HG03159 (cell line): ENCODE data around the gene SPATA21.

Experiments
- ATAC-seq: cut with Tn5 transposase; IDR thresholded peaks from one replicate; pipeline ENCODE4 v1.9.1; 2021; ENCODE audit warnings: mild to moderate bottlenecking, moderate library complexity; ENCODE audit not compliant: unreplicated experiment

SPATA21 gene

GRCh38 chr1:16451841-16452528, 14.8 kb upstream of the SPATA21 start:
- ATAC-seq = no peak

DNA sequence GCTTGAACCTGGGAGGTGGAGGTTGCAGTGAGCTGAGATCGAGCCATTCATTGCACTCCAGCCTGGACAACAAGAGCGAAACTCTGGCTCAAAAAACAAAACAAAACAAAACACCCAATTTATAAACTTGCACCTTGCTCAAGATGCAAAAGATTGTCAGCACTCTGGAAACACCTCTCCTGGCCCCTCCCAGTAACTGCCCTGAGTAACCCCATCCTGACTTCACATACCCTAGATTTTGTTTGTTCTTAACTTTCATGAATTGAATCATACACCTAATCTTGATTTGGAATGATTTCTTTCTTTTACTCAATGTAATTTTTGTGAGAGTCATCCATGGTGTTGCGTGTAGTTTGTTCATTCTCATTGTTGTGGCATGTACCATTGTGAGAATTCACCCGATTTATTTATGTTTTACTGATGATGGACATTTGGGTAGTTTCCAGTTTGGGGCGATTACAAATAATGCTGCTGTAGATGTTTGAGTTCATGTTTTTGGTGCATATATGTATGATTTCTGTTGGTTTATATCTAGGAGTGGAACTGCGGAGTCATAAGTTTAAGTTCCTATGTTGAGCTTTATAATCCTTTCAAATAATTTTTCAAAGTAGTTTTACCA, 13.7 kb upstream of the SPATA21 start:
- ATAC-seq = no peak

DNA sequence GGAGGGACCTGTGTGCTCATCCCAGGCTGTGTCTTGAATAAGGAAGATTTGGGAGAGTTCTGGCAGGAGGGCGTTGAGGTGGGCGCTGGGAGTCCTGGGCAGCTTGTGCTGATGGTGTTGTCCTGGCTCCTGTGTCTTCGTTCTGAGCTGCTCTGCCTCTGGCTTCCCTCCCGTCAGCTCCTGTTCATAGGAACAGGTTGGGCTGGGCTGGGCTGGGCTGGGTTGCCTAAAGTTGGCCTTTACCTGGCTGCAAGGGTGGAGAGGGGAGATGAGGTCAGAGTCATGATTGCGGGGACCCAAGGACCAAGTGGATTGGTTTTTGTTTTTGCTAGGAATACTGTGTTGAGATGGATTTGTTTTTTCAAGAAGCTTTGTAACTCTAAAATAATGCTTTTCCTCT, 12.4 kb upstream of the SPATA21 start:
- ATAC-seq = no peak

GRCh38 chr1:16449065-16449464, 11.8 kb upstream of the SPATA21 start:
- ATAC-seq = no peak

GRCh38 chr1:16447641-16448040, 10.4 kb upstream of the SPATA21 start:
- ATAC-seq = no peak

GRCh38 chr1:16446116-16446515, 8.9 kb upstream of the SPATA21 start:
- ATAC-seq = no peak

- no peak for ATAC-seq
These were observed 7.8 kb upstream of the SPATA21 start for GRCh38 chr1:16445052-16445451.

GRCh38 chr1:16443975-16444770, 6.9 kb upstream of the SPATA21 start:
- ATAC-seq = no peak

DNA sequence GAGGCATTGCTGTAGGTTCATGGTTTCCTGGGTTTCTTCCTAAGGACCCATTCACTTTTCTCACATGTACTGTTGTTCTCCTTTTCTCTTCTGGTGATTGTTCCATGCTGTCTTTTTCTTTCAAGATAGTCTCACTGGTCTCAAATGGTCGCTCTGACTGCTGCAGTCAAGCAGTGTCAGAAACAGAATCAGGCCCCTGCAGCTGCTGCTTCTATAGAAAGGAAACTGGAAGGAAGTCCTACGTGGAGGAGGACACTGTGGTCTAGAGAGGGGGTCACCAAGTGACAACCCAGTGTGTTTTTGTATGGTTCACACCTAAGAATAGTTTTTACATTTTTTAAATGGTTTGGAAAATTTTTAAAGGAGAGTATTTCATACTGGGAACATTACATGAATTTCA, 5.7 kb upstream of the SPATA21 start:
- ATAC-seq = no peak

DNA sequence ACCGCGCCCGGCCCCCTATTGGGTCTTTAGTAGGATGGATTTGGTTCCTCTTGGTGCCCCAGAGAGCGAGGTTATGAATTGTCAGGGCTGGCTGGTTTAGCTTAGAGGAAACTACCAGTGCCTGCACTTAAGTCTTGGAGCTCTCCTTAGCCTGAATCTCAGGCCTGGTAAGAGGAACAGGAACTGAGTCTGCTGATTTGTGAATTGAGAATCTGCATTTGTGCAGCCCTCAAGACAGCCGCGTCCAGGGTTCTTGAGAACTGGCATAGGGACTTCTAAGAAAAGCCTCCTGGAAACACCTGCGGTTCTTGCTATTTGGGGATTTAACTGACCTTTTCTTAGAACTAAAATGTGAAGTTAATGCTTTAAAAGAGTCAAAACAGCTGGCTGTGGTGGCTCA, 5.0 kb upstream of the SPATA21 start:
- no peak for ATAC-seq

DNA sequence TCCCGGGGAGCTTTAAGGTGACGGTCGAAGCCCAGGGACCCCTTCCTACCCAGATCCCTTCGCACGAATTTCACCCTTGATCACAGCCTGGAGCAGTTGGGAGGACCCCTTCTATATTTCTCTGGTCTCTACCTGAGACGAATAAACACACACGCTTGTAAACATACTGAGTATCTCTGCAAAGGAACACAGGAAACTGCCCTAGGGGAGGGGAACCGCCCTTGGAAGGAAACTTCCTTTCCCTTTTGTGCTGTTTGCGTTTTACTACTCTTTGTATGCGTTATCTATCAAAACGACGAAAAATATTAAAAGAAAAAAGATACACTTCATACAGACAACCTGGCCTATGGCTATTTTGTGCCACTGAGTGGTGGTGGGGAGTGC, 4.0 kb upstream of the SPATA21 start:
- ATAC-seq = no peak

GRCh38 chr1:16440470-16441281, 3.5 kb upstream of the SPATA21 start, which contains the start of gene NECAP2:
TSS of gene NECAP2 (plus strand) at chr1:16440724. CDS start at chr1:16440762, 38 bp downstream.
- ATAC-seq = peak; percentile 90

DNA sequence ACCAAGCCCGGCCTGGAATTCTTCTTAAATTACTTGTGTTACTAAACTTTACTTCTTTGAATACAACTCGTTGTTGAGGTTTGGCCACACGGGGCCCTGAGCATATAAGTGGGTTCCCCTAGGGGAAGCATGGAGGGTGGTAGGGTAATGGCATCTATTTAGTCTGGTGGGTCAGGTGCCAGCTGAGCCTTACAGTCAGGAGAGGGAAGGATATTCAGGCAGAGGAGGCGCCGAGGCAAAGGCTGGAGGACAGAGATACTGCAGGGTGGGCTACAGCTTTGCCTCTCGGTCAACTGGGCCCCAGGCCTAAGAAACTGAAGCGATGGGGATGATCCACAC, 2.9 kb upstream of the SPATA21 start:
- peak; percentile 25 for ATAC-seq

DNA sequence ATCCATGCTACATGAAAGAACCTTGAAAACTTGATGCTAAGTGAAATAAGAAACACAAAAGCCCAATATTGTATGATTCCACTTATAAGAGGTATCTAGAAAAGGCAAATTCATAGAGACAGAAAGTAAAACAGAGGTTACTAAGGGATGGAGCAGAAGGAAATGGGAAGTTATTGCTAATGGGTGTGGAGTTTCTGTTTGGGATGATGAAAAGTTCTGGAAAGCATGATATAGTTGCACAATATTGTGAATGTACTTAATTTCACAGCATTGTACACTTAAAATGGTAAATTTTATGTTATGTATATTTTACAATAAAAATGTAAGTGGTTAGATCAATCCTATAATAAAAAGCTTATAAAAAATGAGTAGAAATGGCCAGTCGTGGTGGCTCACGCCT, 1.7 kb upstream of the SPATA21 start:
- no peak for ATAC-seq

- no peak for ATAC-seq
These were observed 1.3 kb upstream of the SPATA21 start for GRCh38 chr1:16438516-16438915.

DNA sequence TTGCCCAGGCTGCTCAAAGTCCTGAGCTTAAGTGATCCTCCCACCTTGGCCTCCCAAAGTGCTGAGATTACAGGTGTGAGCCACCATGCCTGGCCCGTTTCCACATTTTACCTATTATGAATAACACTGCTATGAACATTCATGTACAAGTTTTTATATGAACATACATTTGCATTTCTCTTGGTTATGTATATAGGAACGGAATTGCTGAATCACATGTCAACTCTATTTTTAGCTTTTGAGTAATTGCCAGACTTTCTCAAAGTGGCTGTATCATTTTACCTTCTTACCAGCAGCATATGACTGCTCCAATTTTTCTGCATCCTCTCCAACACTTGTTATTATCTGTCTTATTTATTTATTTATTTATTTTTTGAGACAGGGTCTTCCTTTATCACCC, 2.7 kb downstream of the SPATA21 start:
- ATAC-seq = no peak

DNA sequence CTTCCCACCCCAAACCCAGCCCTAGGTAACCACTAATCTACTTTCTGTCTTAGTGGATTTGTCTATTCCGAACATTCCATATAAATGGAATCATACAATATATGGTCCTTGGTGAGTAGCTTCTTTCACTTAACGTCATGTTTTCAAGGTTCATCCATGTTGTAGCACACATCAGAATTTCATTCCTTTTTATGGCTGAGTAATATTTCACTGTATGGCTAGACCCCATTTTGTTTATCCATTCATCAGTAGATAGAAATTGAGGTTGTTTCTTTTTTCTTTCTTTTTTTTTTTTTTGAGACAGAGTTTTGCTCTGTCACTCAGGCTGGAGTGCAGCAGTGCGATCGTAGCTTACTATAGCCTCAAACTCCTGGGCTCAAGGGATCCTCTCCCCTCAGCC, 3.2 kb downstream of the SPATA21 start:
- ATAC-seq = no peak

GRCh38 chr1:16433030-16433429, 4.2 kb downstream of the SPATA21 start:
- ATAC-seq = no peak

DNA sequence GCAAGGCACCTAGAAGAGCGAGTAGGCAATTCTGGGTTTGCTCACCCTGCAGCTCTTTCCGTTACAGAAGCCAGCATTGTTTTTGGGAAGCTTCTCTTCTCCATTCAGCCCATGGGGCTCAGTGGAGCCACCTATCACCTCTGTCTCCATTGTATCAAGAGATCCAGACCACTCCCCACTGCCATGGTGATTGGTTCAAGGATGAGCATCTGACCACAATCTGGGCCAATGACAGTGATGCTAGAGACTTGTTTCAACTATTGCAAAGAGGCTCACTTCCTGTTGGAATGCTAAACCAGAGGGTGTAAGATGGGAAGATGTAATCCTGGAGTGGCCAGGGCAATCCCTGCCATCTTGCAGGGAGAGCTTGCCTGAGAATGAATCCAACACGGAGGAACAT, 6.6 kb downstream of the SPATA21 start:
- ATAC-seq = no peak

DNA sequence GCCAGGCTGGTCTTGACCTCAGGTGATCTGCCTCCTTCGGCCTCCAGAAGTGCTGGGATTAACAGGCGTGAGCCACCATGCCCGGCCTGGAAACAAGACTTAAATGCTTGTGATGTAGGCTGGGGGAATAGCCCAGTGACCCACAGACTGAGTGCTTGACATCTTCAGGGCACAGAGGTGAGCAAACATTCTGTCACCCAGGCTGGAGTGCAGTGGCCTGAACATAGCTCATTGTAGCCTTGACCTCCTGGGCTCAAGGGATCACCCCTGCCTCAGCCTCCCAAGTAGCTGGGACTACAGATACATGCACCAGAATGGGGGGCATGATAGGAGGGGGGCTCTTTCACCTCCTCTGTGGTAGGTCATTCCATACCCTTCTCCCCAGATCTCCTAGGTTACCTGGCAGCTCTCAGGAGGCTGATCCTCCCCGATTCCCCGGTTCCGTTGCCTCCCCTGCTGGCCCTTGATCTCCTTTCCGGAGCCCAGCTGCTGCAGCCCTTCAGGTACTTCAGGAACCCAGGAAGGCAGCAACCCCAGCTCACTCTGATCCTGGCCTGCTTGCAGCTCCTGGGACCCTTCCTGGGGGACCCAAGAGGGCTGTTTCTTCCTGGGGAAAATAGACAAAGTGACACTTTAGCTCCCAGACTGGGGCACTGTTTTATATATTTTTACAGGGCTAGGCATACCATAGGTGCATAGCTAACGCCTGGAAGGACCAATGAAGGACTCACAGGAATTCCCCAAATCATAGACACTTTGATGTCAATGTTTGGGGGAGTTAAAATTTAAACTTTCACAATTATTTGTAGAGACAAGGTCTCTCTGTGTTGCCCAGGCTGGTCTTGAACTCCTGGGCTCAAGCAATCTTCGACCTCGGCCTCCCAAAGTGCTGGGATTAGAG, 11.8 kb downstream of the SPATA21 start:
- no peak for ATAC-seq
